GM18907 (cell line): ENCODE results near the gene AAGAB.

Experiments
- ATAC-seq: cut with Tn5 transposase; IDR thresholded peaks from one replicate; pipeline ENCODE4 v1.9.1; 2021; ENCODE audit warnings: mild to moderate bottlenecking, moderate library complexity; ENCODE audit not compliant: unreplicated experiment

AAGAB gene

DNA sequence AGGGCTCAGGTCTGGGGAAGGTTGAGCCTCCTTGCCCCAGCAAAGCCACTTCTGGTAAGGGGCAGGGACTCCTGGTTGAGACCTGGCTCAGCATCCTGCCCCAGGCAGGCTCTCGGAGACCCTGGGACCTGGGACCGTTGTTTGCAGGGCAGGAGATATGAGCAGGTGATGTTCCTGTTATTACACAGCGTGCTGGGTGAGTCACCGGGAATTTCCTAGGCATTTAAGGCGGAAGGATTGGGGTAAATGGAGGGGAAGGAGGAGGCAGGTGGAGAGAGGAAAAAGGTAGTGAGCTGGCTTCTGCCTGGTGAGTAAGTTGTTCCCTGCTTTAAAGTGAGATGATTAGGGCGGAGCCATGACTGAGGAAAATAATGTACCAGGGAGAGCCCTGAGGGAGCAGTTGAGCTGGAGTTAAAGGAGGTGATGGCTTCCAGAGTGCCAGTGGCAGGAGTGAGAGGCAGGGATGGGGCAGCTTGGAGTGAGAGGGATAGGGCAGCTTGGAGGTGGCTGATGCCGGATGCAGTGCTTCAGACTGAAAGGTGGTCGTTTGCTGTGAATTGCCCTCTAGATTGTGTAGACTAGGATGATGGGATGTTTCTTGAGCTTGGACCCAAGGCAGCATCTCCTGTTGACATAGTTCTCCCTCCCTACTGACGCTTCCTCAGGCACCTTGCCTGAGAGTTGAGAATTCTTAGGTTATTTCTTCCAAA lies 79.4 kb downstream of the AAGAB start:
- no peak for ATAC-seq

DNA sequence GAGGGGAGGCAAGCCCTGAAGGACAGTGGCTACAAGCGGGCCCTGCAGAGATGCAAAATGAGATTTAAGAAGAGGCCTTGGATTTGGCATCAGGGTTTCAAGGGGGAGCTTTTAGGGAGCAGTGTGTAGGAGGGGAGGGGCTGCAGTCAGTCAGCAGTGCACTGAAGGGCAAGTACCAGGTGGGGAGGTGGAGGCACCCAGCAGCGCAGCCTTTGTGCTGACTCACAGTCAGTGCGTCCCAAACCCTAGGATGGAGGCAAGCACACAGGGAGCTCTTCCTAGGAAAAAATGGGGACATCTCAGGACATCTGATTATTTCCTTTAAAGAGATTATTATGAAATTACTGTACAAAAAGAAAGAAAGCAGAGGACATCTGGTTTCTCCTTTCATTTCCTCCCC lies 80.0 kb downstream of the AAGAB start:
- no peak for ATAC-seq

DNA sequence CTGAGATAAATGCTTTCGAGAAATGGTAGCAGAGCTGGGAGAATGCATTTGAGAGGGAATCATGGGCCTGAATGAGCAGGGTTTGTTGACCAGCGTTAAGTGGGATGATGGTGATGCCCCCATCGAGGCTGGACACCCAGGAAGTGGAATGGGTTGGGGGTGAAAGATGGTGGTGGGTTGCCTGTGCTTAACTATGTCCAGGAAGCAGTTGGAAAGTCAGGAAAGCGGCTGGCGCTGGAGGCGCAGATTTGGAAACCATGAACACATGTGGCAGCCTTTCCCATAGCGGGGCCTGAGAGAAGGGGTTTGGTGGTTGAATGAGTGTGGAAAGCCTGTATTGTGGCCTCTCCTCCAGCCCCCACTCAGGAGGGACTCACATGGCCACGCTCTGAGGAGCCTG lies 80.7 kb downstream of the AAGAB start:
- no peak for ATAC-seq

DNA sequence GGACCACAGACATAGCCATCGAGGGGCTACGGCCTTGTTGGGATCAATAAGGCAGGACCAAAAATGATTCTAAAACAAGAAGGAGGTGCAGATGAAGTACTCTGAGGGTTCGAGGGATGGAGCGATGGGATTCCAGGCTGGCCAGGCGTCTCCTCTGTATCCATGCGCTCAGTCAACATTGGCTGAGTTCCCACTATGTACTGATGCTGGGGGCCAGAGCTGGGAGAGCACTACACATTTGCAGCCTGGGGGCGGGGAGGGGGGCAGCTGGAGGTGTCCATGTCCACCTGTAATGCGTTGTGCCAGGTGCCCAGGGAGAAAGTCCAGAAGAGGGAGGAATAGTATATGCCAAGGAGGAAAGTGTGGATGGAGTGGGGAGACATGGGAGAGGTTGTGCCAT lies 81.5 kb downstream of the AAGAB start:
- ATAC-seq = no peak

DNA sequence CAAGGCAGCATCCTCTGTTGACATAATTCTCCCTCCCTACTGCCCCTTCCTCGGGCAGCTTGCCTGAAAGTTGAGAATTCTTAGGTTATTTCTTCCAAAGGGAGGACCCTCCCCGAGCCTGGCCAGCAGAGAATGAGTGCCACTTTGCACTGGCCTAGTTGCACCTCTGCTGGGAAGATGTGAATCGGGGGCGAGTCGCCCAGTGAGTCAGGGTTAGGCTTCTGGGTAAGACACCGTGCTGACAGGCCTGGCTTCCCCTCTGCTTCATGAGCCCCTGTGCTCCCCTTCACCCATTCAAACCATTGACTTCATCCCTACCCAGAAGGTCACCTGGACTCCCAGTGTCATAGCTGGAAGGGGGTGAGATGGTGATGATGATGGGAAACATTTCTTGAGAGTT lies 82.3 kb downstream of the AAGAB start:
- ATAC-seq = no peak

DNA sequence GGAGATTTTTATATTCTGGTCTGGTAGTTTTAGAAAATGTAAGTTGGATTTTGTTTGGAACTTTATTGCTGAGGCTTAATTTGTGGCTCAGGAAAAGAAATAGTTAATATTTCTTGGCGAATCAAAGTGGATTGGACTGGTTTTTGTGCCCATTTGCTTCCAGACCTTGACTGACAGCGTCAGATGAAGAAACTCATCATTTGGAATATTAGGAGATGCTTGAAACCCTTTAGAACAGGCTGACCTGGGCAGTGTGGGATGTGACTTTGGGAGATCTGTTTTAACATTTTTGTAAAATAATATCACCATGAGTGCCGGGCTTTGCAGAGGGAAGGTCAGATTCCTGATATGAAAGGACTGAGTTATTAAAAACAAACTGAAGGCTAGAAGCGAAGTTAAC lies 83.0 kb downstream of the AAGAB start:
- ATAC-seq = no peak

DNA sequence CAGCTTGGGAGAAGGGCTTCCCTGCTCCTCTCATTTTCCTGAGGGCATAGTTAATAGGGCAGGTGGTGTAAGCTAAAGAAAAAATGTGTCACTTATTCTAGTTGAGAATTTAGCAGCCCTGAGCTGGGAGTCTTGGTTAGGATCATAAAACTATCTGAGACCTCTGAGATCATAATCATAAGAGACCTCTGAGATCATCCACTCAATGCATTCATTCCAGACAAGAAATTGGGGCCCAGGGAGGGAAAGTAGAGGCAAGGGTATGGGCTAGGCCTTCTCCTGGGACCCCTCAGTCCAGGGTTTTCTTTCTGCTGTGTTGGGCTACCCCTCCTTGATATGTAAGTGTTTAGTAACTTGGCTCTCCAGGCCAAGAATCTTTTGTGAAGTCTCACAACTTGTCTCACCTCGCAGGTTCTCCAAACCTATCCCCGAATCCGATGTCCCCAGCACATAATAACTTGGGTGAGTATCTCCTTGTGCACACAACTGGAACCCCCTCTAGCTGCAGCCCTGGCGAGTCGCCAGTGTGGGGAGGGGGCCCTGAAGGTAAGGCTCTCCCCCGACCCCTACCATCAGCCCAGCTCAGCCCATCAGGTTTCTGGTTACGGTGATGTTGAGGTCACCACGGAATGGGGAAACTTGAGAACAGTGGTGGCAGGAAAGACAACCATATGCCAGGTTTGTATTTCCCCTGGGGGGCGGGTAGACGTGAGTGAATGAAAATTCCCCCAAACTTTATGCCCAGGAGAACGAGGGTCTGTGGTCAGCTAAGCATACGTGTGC lies 84.1 kb downstream of the AAGAB start:
- no peak for ATAC-seq

DNA sequence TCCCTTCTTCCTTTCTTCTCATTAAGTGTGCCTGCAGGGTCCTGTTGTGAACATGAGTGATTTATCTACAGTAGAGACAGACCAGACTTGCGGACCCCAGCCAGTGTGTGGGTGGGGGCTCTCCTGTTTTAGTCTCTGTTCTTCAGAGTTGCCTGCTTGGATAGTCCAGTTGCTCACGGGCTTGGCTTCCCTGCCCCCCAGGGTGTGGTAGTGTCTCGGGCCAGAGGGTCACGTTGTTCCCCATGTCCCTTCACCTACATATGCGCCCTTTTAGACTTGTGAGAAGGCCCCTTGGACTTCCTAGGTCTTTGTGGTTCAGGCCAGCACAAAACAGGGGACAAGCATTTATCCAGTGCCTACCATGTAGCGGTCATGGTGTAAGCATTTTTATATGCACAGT lies 85.8 kb downstream of the AAGAB start:
- ATAC-seq = no peak

DNA sequence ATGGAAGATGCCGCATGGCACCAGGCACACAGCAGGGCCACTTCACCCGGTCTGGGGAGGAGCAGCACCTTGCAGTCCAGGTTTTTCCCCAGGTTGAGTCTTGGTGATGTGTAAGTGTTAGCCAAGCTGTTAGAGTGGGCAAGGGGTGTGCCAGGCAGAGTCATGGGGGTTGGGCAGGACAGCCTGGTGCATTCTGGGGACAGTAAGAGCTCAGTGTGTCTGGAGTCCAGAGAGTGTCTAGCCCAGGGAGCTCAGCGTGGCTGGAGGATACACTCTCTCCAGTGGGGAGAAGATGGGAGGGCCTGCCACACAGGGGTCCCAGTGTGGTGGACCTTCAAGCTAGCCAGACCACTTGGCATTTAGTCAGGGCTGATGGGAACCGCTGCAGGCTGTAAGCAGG lies 87.4 kb downstream of the AAGAB start:
- no peak for ATAC-seq

DNA sequence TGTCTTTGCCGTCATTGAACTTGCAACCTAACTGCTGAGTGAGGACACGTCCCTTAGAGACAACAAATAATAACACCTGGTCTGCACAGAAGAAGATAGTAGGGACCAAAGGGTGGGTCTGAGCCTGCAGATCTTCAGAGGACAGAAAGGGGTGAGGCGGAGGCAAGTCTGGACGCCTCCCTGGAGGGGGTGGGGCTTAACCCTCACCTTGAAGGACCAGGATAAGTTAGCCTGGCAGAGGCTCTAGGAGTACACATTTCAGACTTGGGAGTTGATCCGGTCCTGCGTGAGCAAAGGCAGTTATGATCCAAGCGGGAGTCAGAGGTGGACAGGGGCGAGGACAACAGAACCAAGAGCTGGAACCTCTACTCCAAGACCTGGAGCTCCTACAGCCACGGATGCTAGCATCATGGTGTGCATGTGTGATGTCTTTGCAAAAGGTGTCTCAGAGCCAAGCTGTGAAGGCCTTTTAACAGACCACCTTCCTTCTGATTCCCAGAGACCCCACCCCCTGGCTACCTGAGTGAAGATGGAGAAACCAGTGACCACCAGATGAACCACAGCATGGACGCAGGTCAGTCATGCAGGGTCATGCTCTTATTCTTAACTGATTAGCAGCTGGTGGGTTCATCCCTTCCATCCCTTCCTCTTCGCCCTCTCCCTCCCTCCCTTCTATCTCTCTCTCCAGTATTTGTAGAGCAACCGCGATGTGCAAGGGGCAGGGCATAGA lies 88.0 kb downstream of the AAGAB start:
- no peak for ATAC-seq

DNA sequence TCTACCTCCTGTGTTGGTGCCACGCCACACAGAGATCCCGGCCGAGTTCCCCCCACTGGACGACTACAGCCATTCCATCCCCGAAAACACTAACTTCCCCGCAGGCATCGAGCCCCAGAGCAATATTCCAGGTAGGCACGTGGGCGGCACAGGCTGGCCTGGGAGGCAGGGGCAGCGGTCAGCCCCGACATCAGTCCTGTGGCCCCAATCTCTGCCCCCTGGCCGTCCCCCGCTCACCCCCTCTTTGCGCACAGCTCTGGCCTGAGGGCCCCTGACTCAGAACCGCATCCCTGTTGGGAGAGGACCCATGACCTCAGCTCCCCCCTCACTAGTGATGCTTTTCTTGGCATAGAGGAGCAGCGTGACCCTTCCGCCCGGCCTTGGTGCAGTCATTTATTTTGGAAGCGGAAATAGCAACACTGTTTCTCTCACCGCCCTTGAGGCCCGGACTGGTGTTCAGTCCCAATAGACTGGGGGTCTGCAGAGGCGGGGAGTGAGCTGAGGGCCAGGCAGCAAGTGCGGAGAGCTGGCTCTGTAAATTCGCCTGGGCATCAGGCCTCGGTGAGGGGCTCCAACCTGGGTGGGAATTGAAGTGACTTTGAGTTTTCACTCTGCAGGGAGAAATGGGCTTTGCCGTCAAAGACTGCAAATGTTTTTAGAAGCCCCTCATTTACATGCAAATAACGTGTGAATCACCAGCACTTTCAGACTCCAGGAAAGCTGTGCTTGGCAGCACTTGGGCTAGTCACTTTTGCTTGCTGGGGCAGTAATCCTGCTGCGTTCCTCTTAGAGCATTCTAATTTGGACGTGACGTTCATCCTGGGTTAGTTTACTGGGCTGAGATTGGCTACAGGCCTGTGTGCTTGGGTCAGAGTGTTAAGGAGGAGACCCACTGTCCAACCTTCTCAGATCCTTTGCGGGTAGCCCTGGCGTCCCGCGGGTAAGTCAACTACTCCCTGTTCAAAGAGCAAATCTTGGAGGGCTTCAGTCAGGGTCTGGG lies 88.9 kb downstream of the AAGAB start:
- no peak for ATAC-seq

DNA sequence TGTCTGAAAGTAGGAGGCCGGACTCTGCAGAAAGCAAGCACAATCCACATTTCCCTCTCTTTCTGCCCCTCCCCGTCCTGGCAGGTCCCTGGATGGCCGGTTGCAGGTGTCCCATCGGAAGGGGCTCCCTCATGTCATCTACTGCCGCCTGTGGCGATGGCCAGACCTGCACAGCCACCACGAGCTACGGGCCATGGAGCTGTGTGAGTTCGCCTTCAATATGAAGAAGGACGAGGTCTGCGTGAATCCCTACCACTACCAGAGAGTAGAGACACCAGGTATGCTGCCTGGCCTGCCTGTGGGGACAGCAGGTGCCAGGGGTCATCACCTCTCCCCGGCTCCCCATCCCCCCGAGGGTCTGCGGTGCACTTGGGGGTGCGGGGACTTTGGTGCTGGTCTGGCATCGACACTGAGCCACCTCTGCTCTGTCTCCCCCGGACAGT lies 89.6 kb downstream of the AAGAB start:
- ATAC-seq = no peak

DNA sequence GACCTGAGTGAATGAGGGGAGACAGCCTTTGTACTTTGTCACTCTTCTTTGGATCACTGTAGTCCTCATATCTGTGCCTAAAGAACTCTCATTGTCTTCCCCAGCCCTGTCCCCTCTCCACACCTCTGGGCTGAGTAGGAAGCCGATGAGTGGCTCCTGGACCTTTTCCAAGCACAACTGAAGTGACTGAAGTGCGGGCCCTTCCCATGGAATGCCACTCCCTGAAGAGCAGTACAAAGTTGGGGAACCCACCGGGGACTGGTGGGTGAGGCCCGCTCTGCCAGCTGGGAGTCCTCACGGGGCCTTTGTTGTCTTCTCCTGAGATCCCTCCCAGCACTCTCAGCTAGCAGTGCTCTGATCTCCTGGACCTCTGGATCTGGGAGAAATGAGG lies 90.1 kb downstream of the AAGAB start:
- ATAC-seq = no peak

DNA sequence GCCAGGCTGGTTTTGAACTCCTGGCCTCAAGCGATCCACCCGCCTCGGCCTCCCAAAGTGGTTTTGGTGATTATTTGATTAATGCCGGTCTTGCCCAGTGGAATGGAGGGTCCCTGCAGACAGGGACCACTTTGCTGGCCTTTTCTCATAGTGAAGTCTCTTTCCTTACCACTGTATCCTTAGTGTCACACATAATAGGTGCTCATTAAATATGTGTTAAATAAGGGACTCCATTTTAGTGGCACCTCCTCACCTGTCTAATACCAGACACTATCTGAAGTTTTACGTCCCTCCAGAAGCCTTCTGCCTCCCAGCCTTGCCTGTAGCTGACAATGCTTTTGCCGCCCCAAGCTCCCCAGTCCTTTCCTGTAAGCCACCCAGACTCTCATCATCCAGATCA lies 91.3 kb downstream of the AAGAB start:
- ATAC-seq = no peak

DNA sequence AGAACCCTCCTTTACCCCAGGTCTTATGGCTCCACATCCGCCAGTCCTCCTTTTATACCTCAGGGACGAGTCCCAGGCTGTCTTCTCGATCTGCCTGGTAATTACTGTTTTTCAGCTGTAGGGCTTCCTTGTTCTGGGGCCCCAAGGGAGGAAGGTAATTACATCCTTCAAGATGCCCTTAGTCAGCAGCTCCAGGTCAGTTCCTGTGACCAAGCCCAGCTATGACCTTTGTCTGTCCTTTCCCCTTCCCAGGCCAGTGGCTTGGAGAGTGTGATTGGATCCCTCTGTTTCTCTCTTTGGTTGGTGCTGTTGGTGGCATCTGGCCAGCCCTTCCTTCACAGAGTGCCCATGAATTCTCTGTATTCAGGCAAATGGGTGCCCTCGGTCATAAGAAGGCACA lies 92.6 kb downstream of the AAGAB start:
- ATAC-seq = no peak

DNA sequence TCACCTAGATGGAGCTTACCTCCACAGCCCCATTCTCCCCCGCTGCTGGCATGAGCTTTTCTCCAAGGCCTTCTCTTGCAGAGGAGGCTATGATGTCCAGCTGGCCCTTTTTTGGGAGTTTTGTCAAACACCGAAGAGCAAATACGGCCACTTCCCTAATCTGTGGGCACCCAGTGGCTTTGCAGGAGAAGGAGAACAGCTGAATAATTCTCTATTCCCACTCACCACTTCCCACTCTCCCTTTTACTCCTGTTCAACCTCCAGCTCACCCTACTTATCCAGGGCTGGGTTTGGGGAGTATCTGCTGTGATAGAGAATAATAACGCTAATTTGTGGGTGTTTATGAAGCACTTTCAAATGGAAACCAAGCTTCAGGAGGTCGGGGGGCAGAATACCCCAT lies 93.0 kb downstream of the AAGAB start:
- ATAC-seq = no peak

DNA sequence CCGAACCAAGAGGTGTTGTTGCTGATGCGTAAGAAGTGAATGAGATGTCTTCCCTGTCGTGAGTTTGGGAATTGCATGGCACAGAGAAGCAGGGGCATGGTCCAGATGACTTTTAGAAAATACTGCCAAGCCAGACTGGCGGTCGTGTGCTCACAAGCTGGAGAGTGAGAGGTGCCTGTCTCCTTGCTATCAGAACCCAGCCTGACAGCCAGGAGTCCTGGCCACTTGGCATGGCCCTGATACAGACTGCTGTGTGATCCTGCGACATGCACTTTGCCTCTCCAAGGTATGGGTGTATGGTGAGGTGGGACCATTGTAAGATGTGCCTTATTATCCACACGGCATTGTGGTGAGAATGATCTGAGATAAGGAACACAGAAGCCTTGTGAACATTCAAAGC lies 96.1 kb downstream of the AAGAB start:
- ATAC-seq = no peak

DNA sequence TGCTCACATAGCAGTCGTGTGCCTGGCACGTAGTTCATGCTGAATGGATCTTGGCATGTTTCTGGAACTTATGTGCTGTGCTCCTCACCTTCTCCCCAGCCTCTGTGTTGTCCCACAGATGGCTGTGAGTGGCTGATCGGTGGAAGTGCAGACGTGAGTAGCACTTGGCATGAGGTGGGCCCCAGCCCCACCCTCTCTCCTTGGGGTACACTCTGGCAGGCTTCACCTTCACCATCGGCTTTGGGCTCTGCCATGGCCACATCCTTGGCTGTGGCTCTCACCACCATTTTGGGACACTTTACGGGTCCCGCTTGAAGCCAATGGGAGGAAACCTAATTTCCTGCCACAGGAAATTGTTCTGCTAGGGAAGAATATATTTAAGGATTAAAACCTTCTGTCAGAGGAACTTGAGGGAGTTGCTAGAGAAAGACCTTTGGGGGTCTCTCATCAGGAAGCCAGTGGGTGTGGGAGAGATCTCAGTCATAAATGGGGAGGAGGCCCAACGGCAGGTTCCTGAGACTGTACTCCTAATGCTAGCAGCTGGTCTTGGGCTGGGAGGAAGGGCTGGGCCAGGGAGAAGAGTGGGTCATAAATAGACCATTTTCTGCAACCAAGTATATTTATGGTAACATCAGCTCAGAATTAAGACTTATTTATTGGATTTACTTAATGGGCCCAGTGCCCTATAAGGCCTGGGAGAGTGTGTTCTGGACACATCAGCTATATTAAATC lies 96.8 kb downstream of the AAGAB start:
- no peak for ATAC-seq

DNA sequence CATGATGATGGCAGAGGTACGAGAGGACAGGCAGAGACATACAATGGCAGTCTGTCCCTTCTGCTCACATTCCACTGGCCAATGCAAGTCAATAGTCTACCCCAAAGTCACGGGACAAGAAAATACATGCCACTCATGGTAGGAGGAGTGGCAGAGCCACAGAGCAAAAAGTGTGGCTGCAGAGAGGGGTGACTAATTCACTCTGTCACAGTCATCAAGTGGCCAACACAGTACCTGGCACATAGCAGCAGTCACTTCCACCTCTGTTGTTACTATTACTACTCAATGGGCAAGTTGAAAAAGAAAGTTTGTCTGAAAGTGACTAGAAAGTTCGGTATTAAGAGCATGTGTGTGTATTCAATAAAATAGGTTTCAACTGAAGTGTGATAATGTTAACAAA lies 97.6 kb downstream of the AAGAB start:
- ATAC-seq = no peak

DNA sequence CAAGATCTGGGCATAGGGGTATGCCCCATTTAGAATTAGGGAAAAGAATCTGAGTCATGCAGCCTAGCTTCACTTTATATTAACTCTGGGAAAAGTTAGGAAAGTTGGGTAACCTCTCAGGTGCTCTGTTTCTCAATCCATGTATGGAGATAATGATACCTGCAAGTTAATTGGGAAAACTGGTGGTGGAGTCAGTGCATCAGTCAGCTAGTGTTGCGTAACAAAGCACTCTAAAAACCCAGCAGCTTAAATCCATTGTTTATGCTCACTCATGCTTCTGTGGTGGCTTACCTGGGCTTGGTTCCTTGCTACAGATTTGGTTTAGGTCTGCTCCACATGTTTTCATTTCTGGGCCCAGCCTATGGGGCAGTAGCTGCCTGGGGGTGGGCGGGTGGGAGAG lies 98.0 kb downstream of the AAGAB start:
- no peak for ATAC-seq
